Measurements from ENCODE around the gene KLHL41.
"Not testable (repeated sequence)": the region's sequence is repeated elsewhere in the genome, so short reads cannot be mapped to it uniquely, and the experiment has no call there.

The KLHL41 gene

DNA sequence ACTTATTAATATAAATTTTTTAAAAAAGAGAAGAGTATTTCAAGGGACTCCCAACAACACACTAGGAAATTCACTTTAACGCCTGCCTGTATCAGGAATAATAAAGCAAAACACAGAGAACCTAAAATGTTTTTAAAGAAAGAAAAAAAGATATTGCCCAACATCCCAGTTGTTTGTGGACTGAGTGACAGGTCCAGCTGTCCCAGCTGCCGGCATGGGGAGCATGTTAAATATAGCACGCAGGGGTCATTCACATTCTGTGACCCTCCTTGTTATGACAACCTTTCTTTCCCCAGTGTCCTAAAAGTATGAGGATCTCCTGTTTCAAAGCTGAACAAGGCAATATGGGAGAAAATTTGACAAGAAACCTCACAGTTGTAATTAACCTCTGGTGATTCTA lies 4.4 kb downstream of the KLHL41 start:
- ChIA-PET POLR2A (no interaction called here), CTCF (interaction anchor here (0.7 to 1.7 kb wide), 3 partner anchors 14 to 83 kb away, joined by 3 to 9 read pairs (median 4); no protein-coding TSS in a partner anchor)
- Histone ChIP-seq H3K36me3 (ENCODE audit: control insufficient read depth in 2 of 2, insufficient read depth in 1 of 2, low read length in 2 of 2) (no peaks in the 10 kb centered on the region), H3K27ac (ENCODE audit: extremely low read depth, low read depth, low read length) (no peak overlapping the region), H3K4me1 (ENCODE audit: control insufficient read depth, insufficient read depth, low read length) (peaks cover 14% of the 10 kb centered on the region), H3K4me3 (ENCODE audit: low read depth, low read length) (no peak overlapping the region), H3K9me3 (ENCODE audit: control insufficient read depth, insufficient read depth, low read depth, low read length) (no peaks in the 10 kb centered on the region)
- TF ChIP-seq ZNF514 (tag by site-specific recombination; IDR thresholded peaks at IDR 0.05), result no peak
- TF ChIP-seq ZNF202 (tag by site-specific recombination; IDR thresholded peaks at IDR 0.05; ENCODE audit: borderline replicate concordance), result no peak
- no peak for TF ChIP-seq KLF16 (tag by site-specific recombination; IDR thresholded peaks at IDR 0.05)

- H3K4me1 ChIP-seq (ENCODE audit: control insufficient read depth, insufficient read depth, low read length), result peaks cover 12% of the 10 kb centered on the region; the same call in 1 of the 2 replicates
- ChIA-PET POLR2A (interaction anchor here (0.6 kb wide), 1 partner anchor 19 kb away, joined by 3 read pairs; no protein-coding TSS in a partner anchor), CTCF (interaction anchor here (5.2 kb wide), 1 partner anchor 14 kb away, joined by 28 read pairs; no protein-coding TSS in a partner anchor)
- H3K36me3 ChIP-seq (ENCODE audit: control insufficient read depth in 2 of 2, insufficient read depth in 1 of 2, low read length in 2 of 2); H3K4me3 ChIP-seq (ENCODE audit: low read depth, low read length); H3K27ac ChIP-seq (ENCODE audit: extremely low read depth, low read depth, low read length); H3K9me3 ChIP-seq (ENCODE audit: control insufficient read depth, insufficient read depth, low read depth, low read length): not testable (repeated sequence)
Measured at GRCh38 chr2:169514758-169515157, 5.3 kb downstream of the KLHL41 start.

DNA sequence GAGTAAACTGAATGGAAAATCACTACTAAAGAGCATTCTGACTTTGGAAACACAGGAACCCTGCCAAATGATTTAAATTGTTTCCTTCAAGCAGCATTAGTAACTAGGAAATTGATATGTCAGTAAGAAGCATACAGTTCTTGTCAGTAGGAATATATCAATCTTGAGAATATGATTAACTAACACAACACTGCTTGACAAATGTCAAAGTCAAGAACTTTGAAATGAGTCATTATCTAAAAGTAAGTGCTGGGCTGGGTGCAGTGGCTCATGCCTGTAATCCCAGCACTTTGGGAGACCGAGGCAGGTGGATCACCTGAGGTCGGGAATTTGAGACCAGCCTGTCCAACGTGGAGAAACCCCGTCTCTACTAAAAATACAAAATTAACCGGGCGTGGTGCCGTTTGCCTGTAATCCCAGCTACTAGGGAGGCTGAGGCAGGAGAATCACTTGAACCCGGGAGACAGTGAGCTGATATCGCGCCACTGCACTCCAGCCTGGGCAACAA lies 7.0 kb downstream of the KLHL41 start:
- CTCF ChIA-PET, result interaction anchor here (5.2 kb wide), 1 partner anchor 12 kb away, joined by 28 read pairs; no protein-coding TSS in a partner anchor

GRCh38 chr2:169520896-169521295 lies 11.4 kb downstream of the KLHL41 start:
- Histone ChIP-seq H3K9me3 (ENCODE audit: control insufficient read depth, insufficient read depth, low read depth, low read length) (no peaks in the 10 kb centered on the region), H3K4me3 (ENCODE audit: low read depth, low read length) (no peak overlapping the region), H3K27ac (ENCODE audit: extremely low read depth, low read depth, low read length) (no peak overlapping the region), H3K4me1 (ENCODE audit: control insufficient read depth, insufficient read depth, low read length) (no peaks in the 10 kb centered on the region), H3K36me3 (ENCODE audit: control insufficient read depth in 2 of 2, insufficient read depth in 1 of 2, low read length in 2 of 2) (no peaks in the 10 kb centered on the region; a peak in 1 of 3 replicates)
- ChIA-PET CTCF (interaction anchor here (0.6 to 1.3 kb wide), 3 partner anchors 41 to 259 kb away, joined by 3 to 5 read pairs (median 4); no protein-coding TSS in a partner anchor), POLR2A (no interaction called here)
- no peak for TF ChIP-seq ZNF157 (tag by site-specific recombination; IDR thresholded peaks at IDR 0.05)
- no peak for TF ChIP-seq GLIS2 (tag by site-specific recombination; IDR thresholded peaks at IDR 0.05)
- TF ChIP-seq ZBTB7A (tag by site-specific recombination; IDR thresholded peaks at IDR 0.05; ENCODE audit: low read depth), result no peak
- TF ChIP-seq ZNF600 (tag by site-specific recombination; IDR thresholded peaks at IDR 0.05), result no peak
- TF ChIP-seq KLF9 (tag by site-specific recombination; IDR thresholded peaks at IDR 0.05; ENCODE audit: low read depth), result no peak
- no peak for TF ChIP-seq PRDM1 (tag by site-specific recombination; IDR thresholded peaks at IDR 0.05)
- TF ChIP-seq ZNF776 (tag by site-specific recombination; IDR thresholded peaks at IDR 0.05; ENCODE audit: borderline replicate concordance), result no peak

More for the DNA sequence above, 7.0 kb downstream of the KLHL41 start:
- H3K36me3 ChIP-seq (ENCODE audit: control insufficient read depth in 2 of 2, insufficient read depth in 1 of 2, low read length in 2 of 2); H3K27ac ChIP-seq (ENCODE audit: extremely low read depth, low read depth, low read length); H3K4me3 ChIP-seq (ENCODE audit: low read depth, low read length); H3K9me3 ChIP-seq (ENCODE audit: control insufficient read depth, insufficient read depth, low read depth, low read length); POLR2A ChIA-PET: not testable (repeated sequence)
- peaks cover 11% of the 10 kb centered on the region; the same call in 1 of the 2 replicates for H3K4me1 ChIP-seq (ENCODE audit: control insufficient read depth, insufficient read depth, low read length)

- no peak overlapping the region for H3K27ac ChIP-seq (ENCODE audit: extremely low read depth, low read depth, low read length)
- H3K9me3 ChIP-seq (ENCODE audit: control insufficient read depth, insufficient read depth, low read depth, low read length), result no peaks in the 10 kb centered on the region
- H3K4me1 ChIP-seq (ENCODE audit: control insufficient read depth, insufficient read depth, low read length), result no peaks in the 10 kb centered on the region
- no peak overlapping the region for H3K4me3 ChIP-seq (ENCODE audit: low read depth, low read length)
- no peak for TF ChIP-seq EGR2 (tag by site-specific recombination; IDR thresholded peaks at IDR 0.05; ENCODE audit: low read depth)
- no peak for TF ChIP-seq ZNF433 (tag by site-specific recombination; IDR thresholded peaks at IDR 0.05; ENCODE audit: low read depth)
- TF ChIP-seq OVOL3 (tag by site-specific recombination; IDR thresholded peaks at IDR 0.05), result no peak
- TF ChIP-seq ZNF571 (tag by site-specific recombination; IDR thresholded peaks at IDR 0.05), result no peak
- no peak for TF ChIP-seq ZNF26 (tag by site-specific recombination; IDR thresholded peaks at IDR 0.05)
- TF ChIP-seq ZNF37A (tag by site-specific recombination; IDR thresholded peaks at IDR 0.05), result no peak
- ChIA-PET CTCF (interaction anchor here (0.6 to 0.7 kb wide), 3 partner anchors 68 to 628 kb away, joined by 3 read pairs; no protein-coding TSS in a partner anchor), POLR2A (no interaction called here)
- peaks cover 0 to 13% of the 10 kb centered on the region in 2 experiments; a peak in 2 of 3 replicates for H3K36me3 ChIP-seq (ENCODE audit: control insufficient read depth in 2 of 2, insufficient read depth in 1 of 2, low read length in 2 of 2)
Measured at GRCh38 chr2:169523681-169524080, 14.2 kb downstream of the KLHL41 start.
